Neural progenitor cell (in vitro differentiated cells): Measurements from ENCODE around the gene UGT1A10. TPM values are rescaled to one million over a fixed set of nuclear protein-coding genes. Genes with fewer than 3 reads are reported as not detected.
"Not testable (repeated sequence)": the region's sequence is repeated elsewhere in the genome, so short reads cannot be mapped to it uniquely, and the experiment has no call there.

ENCODE experiments used
- DNase-seq: peaks from one replicate; pipeline ENCODE4 v3.0.0-alpha.2; 2016; ENCODE audit warnings: low spot score
- H2AFZ ChIP-seq: fragments of 200-600 bp; sonication (generic); replicated peaks from 2 replicates; pipeline ENCODE4 v1.6.1; 2016; ENCODE audit warnings: antibody characterized with exemption
- H3F3A ChIP-seq: fragments of 200-600 bp; sonication (generic); 2 replicates; pipeline ENCODE4 v1.6.1; 2016; ENCODE audit warnings: antibody characterized with exemption, low read depth
- H3K27ac ChIP-seq: fragments of 200-600 bp; sonication (generic); 2 replicates; pipeline ENCODE4 v1.5.1; 2016; ENCODE audit warnings: mild to moderate bottlenecking
- H3K27me3 ChIP-seq: fragments of 200-600 bp; sonication (generic); 2 replicates; pipeline ENCODE4 v1.6.1; 2016; ENCODE audit warnings: mild to moderate bottlenecking, moderate library complexity
- H3K36me3 ChIP-seq: fragments of 200-600 bp; sonication (generic); 2 replicates; pipeline ENCODE4 v1.5.1; 2016
- H3K4me1 ChIP-seq: fragments of 200-600 bp; sonication (generic); 2 replicates; pipeline ENCODE4 v1.6.1; 2016; ENCODE audit warnings: mixed run types
- H3K4me2 ChIP-seq: fragments of 200-600 bp; sonication (generic); 2 replicates; pipeline ENCODE4 v1.6.1; 2016
- H3K4me3 ChIP-seq: fragments of 200-600 bp; sonication (generic); 2 replicates; pipeline ENCODE4 v1.5.1; 2016
- H3K79me2 ChIP-seq: fragments of 200-600 bp; sonication (generic); 2 replicates; pipeline ENCODE4 v1.6.1; 2016; ENCODE audit warnings: low read depth
- H3K9ac ChIP-seq: fragments of 200-600 bp; sonication (generic); 2 replicates; pipeline ENCODE4 v1.6.1; 2016
- H3K9me3 ChIP-seq: fragments of 200-600 bp; sonication (generic); 2 replicates; pipeline ENCODE4 v1.5.1; 2016; ENCODE audit warnings: low read depth
- H4K20me1 ChIP-seq: fragments of 200-600 bp; sonication (generic); 2 replicates; pipeline ENCODE4 v1.6.1; 2016; ENCODE audit warnings: low read depth
- H3K27ac Mint-ChIP-seq: 3 replicates; pipeline ENCODE4 v1.8.0; 2021; ENCODE audit warnings: mixed read lengths
- H3K27me3 Mint-ChIP-seq: 2 replicates; pipeline ENCODE4 v1.8.0; 2022; ENCODE audit warnings: low read depth, mild to moderate bottlenecking, inconsistent platforms, moderate library complexity, mixed read lengths; ENCODE audit not compliant: insufficient read depth
- H3K36me3 Mint-ChIP-seq: 3 replicates; pipeline ENCODE4 v1.8.0; 2021; ENCODE audit warnings: mixed read lengths
- H3K4me1 Mint-ChIP-seq: 3 replicates; pipeline ENCODE4 v1.8.0; 2021; ENCODE audit warnings: mixed read lengths
- H3K4me3 Mint-ChIP-seq: 3 replicates; pipeline ENCODE4 v1.8.0; 2021; ENCODE audit warnings: mild to moderate bottlenecking, moderate library complexity, mixed read lengths
- H3K9me3 Mint-ChIP-seq: 3 replicates; pipeline ENCODE4 v1.8.0; 2020; ENCODE audit warnings: mixed read lengths
- CTCF ChIP-seq: fragments of 200-600 bp; sonication (generic); IDR thresholded peaks from 2 replicates; pipeline ENCODE4 v1.5.1; 2017; ENCODE audit warnings: antibody characterized with exemption, mild to moderate bottlenecking
- EZH2 ChIP-seq: fragments of 200-600 bp; sonication (generic); IDR thresholded peaks from 2 replicates; pipeline ENCODE4 v1.6.1; 2017; ENCODE audit warnings: antibody characterized with exemption, mild to moderate bottlenecking, moderate library complexity
- EZH2phosphoT487 ChIP-seq: fragments of 200-600 bp; sonication (generic); IDR thresholded peaks from 2 replicates; pipeline ENCODE4 v1.6.1; 2017; ENCODE audit warnings: antibody characterized with exemption
- total RNA-seq: library from RNA; depleted of rRNA; stranded (reverse); fragments of >200 nt; gene quantifications from 2 replicates; pipeline ENCODE4 v1.2.3, GENCODE V29; 2015; ENCODE audit warnings: low replicate concordance

Gene UGT1A10
- total RNA-seq, 1 donor from 2014 or later: not detected

- no peak overlapping the region for H2AFZ ChIP-seq
- no peaks in the 10 kb centered on the region for H3K36me3 ChIP-seq
- Mint-ChIP-seq H3K36me3 (no peaks in the 10 kb centered on the region), H3K27ac (no peak overlapping the region), H3K9me3 (peaks cover 39% of the 10 kb centered on the region), H3K4me1 (no peaks in the 10 kb centered on the region), H3K4me3 (no peak overlapping the region), H3K27me3 (peaks cover 4% of the 10 kb centered on the region)
- H3F3A ChIP-seq: no peaks in the 10 kb centered on the region
- TF ChIP-seq CTCF (no peak), EZH2 (no peak)
- no peak for DNase-seq
- no peaks in the 10 kb centered on the region for H3K79me2 ChIP-seq
- no peak overlapping the region for H3K27ac ChIP-seq
- H3K4me2 ChIP-seq: no peak overlapping the region
- no peaks in the 10 kb centered on the region for H3K9me3 ChIP-seq
- H3K9ac ChIP-seq: no peak overlapping the region
- H3K4me1 ChIP-seq: no peaks in the 10 kb centered on the region
- H3K4me3 ChIP-seq: no peak overlapping the region
- H4K20me1 ChIP-seq: no peaks in the 10 kb centered on the region
- H3K27me3 ChIP-seq: no peaks in the 10 kb centered on the region
Observed at GRCh38 chr2:233611284-233611683, 25.0 kb upstream of the UGT1A10 start.

GRCh38 chr2:233617476-233617875, 18.8 kb upstream of the UGT1A10 start, which contains the start of gene UGT1A8:
Gene UGT1A8 (plus strand): TSS chr2:233617633. CDS start chr2:233617708, 75 bp downstream.
- not testable (repeated sequence) for H3K27me3 Mint-ChIP-seq, H3K27ac Mint-ChIP-seq, H3K9me3 ChIP-seq, H3K4me3 ChIP-seq, H3K4me2 ChIP-seq, H3K4me1 ChIP-seq, H3K9ac ChIP-seq, DNase-seq, H3K4me3 Mint-ChIP-seq, H3K27me3 ChIP-seq, H3K36me3 Mint-ChIP-seq, H3K27ac ChIP-seq, H2AFZ ChIP-seq, H4K20me1 ChIP-seq, H3K36me3 ChIP-seq, H3K79me2 ChIP-seq, H3K4me1 Mint-ChIP-seq, H3F3A ChIP-seq
- peaks cover 26% of the 10 kb centered on the region for H3K9me3 Mint-ChIP-seq

- H3K9me3 ChIP-seq: no peaks in the 10 kb centered on the region
- H3K4me2 ChIP-seq: no peak overlapping the region
- Mint-ChIP-seq H3K4me1 (no peaks in the 10 kb centered on the region), H3K9me3 (peaks cover 7% of the 10 kb centered on the region), H3K4me3 (no peak overlapping the region), H3K27ac (no peak overlapping the region), H3K27me3 (no peaks in the 10 kb centered on the region), H3K36me3 (no peaks in the 10 kb centered on the region)
- no peak overlapping the region for H2AFZ ChIP-seq
- H3K9ac ChIP-seq: no peak overlapping the region
- H3K27ac ChIP-seq: no peak overlapping the region
- no peak for DNase-seq
- H4K20me1 ChIP-seq: no peaks in the 10 kb centered on the region
- no peak overlapping the region for H3K4me3 ChIP-seq
- no peaks in the 10 kb centered on the region for H3K27me3 ChIP-seq
- no peaks in the 10 kb centered on the region for H3K36me3 ChIP-seq
- H3K4me1 ChIP-seq: no peaks in the 10 kb centered on the region
- TF ChIP-seq EZH2 (no peak), EZH2phosphoT487 (no peak), CTCF (no peak)
- H3K79me2 ChIP-seq: no peaks in the 10 kb centered on the region
- H3F3A ChIP-seq: no peaks in the 10 kb centered on the region
Observed at GRCh38 chr2:233620204-233620603, 16.0 kb upstream of the UGT1A10 start.

- H2AFZ ChIP-seq, H3K27me3 ChIP-seq, H3K36me3 Mint-ChIP-seq, H3K4me1 Mint-ChIP-seq, H3K9me3 ChIP-seq, DNase-seq, H3F3A ChIP-seq, H3K4me3 Mint-ChIP-seq, H3K79me2 ChIP-seq, H3K36me3 ChIP-seq, H4K20me1 ChIP-seq, H3K27ac ChIP-seq, H3K27ac Mint-ChIP-seq, H3K9me3 Mint-ChIP-seq, H3K9ac ChIP-seq, H3K4me3 ChIP-seq, H3K4me2 ChIP-seq, H3K27me3 Mint-ChIP-seq, H3K4me1 ChIP-seq: not testable (repeated sequence)
Observed at GRCh38 chr2:233621863-233622262, 14.4 kb upstream of the UGT1A10 start.
